HEK293 (cell line): Measurements from ENCODE around the gene ME3.

ENCODE experiments used
- CTCF ChIA-PET: fragments of 350-600 bp; formaldehyde crosslinking; extraction: SDS; loops from one replicate; lab custom pipeline; 2021; ENCODE audit warnings: antibody characterized with exemption; lab: Yijun Ruan, JAX
- POLR2A ChIA-PET: fragments of 300-600 bp; formaldehyde crosslinking; extraction: SDS; loops from one replicate; lab custom pipeline; 2020; ENCODE audit warnings: antibody characterized with exemption, inconsistent platforms; lab: Yijun Ruan, JAX
- H3K27ac ChIP-seq: fragments of 200-500 bp; sonication (Bioruptor generic); 2 replicates; pipeline ENCODE4 v1.5.1; 2014; ENCODE audit warnings: low read depth, low read length, control low read depth, inconsistent platforms; ENCODE audit errors: extremely low read depth
- H3K36me3 ChIP-seq, 2 experiments: fragments of 200-500 bp in 1 of 2; sonication (Bioruptor generic) in 1 of 2; 1 replicate in 1 of 2; 2 replicates in 1 of 2; pipeline ENCODE4 v1.5.1; 2014 to 2017; ENCODE audit warnings: inconsistent platforms in 2 of 2, low read length in 2 of 2; ENCODE audit not compliant: control insufficient read depth in 2 of 2, insufficient read depth in 1 of 2
- H3K4me1 ChIP-seq: fragments of 200-500 bp; sonication (Bioruptor generic); 2 replicates; pipeline ENCODE4 v1.5.1; 2014; ENCODE audit warnings: mild to moderate bottlenecking, low read length, inconsistent platforms; ENCODE audit not compliant: control insufficient read depth, insufficient read depth
- H3K4me3 ChIP-seq: 2 replicates; pipeline ENCODE4 v1.5.1; 2011; ENCODE audit warnings: low read depth, mild to moderate bottlenecking, control low read depth, low read length, moderate library complexity
- H3K9me3 ChIP-seq: fragments of 200-500 bp; sonication (Bioruptor generic); 2 replicates; pipeline ENCODE4 v1.5.1; 2014; ENCODE audit warnings: low read depth, low read length, inconsistent platforms; ENCODE audit not compliant: control insufficient read depth, insufficient read depth
- KLF7 ChIP-seq: fragments of 450-650 bp; formaldehyde crosslinking; IDR thresholded peaks from 2 replicates; pipeline ENCODE4 v1.5.1; 2016; ENCODE audit warnings: missing biosample characterization, missing genetic modification characterization, borderline replicate concordance
- PATZ1 ChIP-seq: fragments of 450-650 bp; formaldehyde crosslinking; IDR thresholded peaks from 2 replicates; pipeline ENCODE4 v1.5.1; 2016; ENCODE audit warnings: missing biosample characterization, missing genetic modification characterization
- PRDM2 ChIP-seq: fragments of 450-650 bp; formaldehyde crosslinking; IDR thresholded peaks from 2 replicates; pipeline ENCODE4 v1.5.1; 2016; ENCODE audit warnings: missing biosample characterization, missing genetic modification characterization, borderline replicate concordance
- RBAK ChIP-seq: fragments of 450-650 bp; formaldehyde crosslinking; IDR thresholded peaks from 2 replicates; pipeline ENCODE4 v1.5.1; 2016; ENCODE audit warnings: missing biosample characterization, missing genetic modification characterization
- SCRT2 ChIP-seq: fragments of 450-650 bp; formaldehyde crosslinking; IDR thresholded peaks from 2 replicates; pipeline ENCODE4 v1.5.1; 2016; ENCODE audit warnings: missing biosample characterization, missing genetic modification characterization
- TRIM28 ChIP-seq: IDR thresholded peaks from 2 replicates; pipeline ENCODE4 v1.6.1; 2011; ENCODE audit warnings: low read length, control low read depth, borderline replicate concordance
- YY2 ChIP-seq: fragments of 450-650 bp; formaldehyde crosslinking; IDR thresholded peaks from 2 replicates; pipeline ENCODE4 v1.5.1; 2016; ENCODE audit warnings: missing biosample characterization, missing genetic modification characterization
- ZBTB20 ChIP-seq: fragments of 450-650 bp; formaldehyde crosslinking; IDR thresholded peaks from 2 replicates; pipeline ENCODE4 v1.5.1; 2016; ENCODE audit warnings: missing biosample characterization, missing genetic modification characterization
- ZNF140 ChIP-seq: fragments of 450-650 bp; formaldehyde crosslinking; IDR thresholded peaks from 2 replicates; pipeline ENCODE4 v1.5.1; 2016; ENCODE audit warnings: missing biosample characterization, missing genetic modification characterization
- ZNF221 ChIP-seq: fragments of 450-650 bp; formaldehyde crosslinking; IDR thresholded peaks from 2 replicates; pipeline ENCODE4 v1.5.1; 2017; ENCODE audit warnings: missing biosample characterization, missing genetic modification characterization, borderline replicate concordance
- ZNF280C ChIP-seq: fragments of 450-650 bp; formaldehyde crosslinking; IDR thresholded peaks from 2 replicates; pipeline ENCODE4 v1.5.1; 2016; ENCODE audit warnings: missing biosample characterization, missing genetic modification characterization
- ZNF280D ChIP-seq: fragments of 450-650 bp; formaldehyde crosslinking; IDR thresholded peaks from 2 replicates; pipeline ENCODE4 v1.5.1; 2016; ENCODE audit warnings: missing biosample characterization, missing genetic modification characterization
- ZNF366 ChIP-seq: fragments of 450-650 bp; formaldehyde crosslinking; conservative IDR thresholded peaks from 2 replicates; pipeline ENCODE4 v1.5.1; 2016; ENCODE audit warnings: missing biosample characterization, missing genetic modification characterization
- ZNF48 ChIP-seq: fragments of 450-650 bp; formaldehyde crosslinking; IDR thresholded peaks from 2 replicates; pipeline ENCODE4 v1.5.1; 2016; ENCODE audit warnings: missing biosample characterization, missing genetic modification characterization
- ZNF580 ChIP-seq: fragments of 450-650 bp; formaldehyde crosslinking; IDR thresholded peaks from 2 replicates; pipeline ENCODE4 v1.5.1; 2016; ENCODE audit warnings: missing biosample characterization, missing genetic modification characterization
- ZNF600 ChIP-seq: fragments of 450-650 bp; formaldehyde crosslinking; IDR thresholded peaks from 2 replicates; pipeline ENCODE4 v1.5.1; 2016; ENCODE audit warnings: missing biosample characterization, missing genetic modification characterization

ME3 gene

GRCh38 chr11:86708669-86709068 is 36.3 kb upstream of the ME3 start:
- Histone ChIP-seq H3K27ac (no peak overlapping the region), H3K4me3 (no peak overlapping the region), H3K36me3 (no peaks in the 10 kb centered on the region), H3K9me3 (no peaks in the 10 kb centered on the region), H3K4me1 (no peaks in the 10 kb centered on the region)
- CTCF ChIA-PET: no interaction called here
- no peak for TF ChIP-seq ZNF366 (tag by site-specific recombination)
- TF ChIP-seq ZNF48 (tag by site-specific recombination): no peak
- no peak for TF ChIP-seq PRDM2
- no peak for TF ChIP-seq ZNF221 (tag by site-specific recombination)
- no peak for TF ChIP-seq SCRT2 (tag by site-specific recombination)
- TF ChIP-seq ZNF580 (tag by site-specific recombination): no peak
- TF ChIP-seq ZBTB20 (tag by site-specific recombination): no peak
- TF ChIP-seq YY2 (tag by site-specific recombination): no peak
- no peak for TF ChIP-seq RBAK (tag by site-specific recombination)
- TF ChIP-seq PATZ1 (tag by site-specific recombination): no peak
- no peak for TF ChIP-seq ZNF280C
- no peak for TF ChIP-seq ZNF600 (tag by site-specific recombination)
- no peak for TF ChIP-seq KLF7 (tag by site-specific recombination)
- TF ChIP-seq ZNF280D (tag by site-specific recombination): no peak
- no peak for TF ChIP-seq ZNF140 (tag by site-specific recombination)
- no peak for TF ChIP-seq TRIM28
- POLR2A ChIA-PET: no interaction called here
